Heart left ventricle (tissue), 13 donors: ENCODE results near the gene DPH2.

Source experiments
- CTCF ChIP-seq, 12 donors: fragments of 200-600 bp; sonication (generic) in 4 of 12; IDR thresholded peaks; one replicate each; pipeline versions ENCODE4 v1.5.0 to v1.8.0; 2018 to 2022; ENCODE audit warnings: antibody characterized with exemption in 12 of 12, mild to moderate bottlenecking in 5 of 12
- POLR2A ChIP-seq, 2 donors: fragments of 450-650 bp; IDR thresholded peaks; one replicate each; pipeline ENCODE4 v1.6.1; 2017; ENCODE audit warnings: antibody characterized with exemption in 2 of 2, mild to moderate bottlenecking in 2 of 2, moderate library complexity in 2 of 2
- donor health status: ischemic (EF 13 %, LVEDD 7.1; RV severe dilation, severe dysfunction).
- donor health status: DM: no; HTN: yes; CAD: no.
- donor health status: DM: no; HTN: no; CAD: no.
- donor health status: ischemic (EF 25% LVEDD 6.9; RV normal size, moderate dysfunction).
- donor health status: ischemic (EF 25% LVEDD 5.7; RV mildly dilated, moderate dysfunction).
- donor health status: ischemic (EF 35%, LVEDD 5.7; RV mildly dilated, moderate dysfunction).
- donor health status: nonischemic (EF 11% LVEDD 7.7; RV severe dilation, severe dysfunction).
- donor health status: DM: yes; HTN: yes; CAD: no.
- donor health status: PGD.
- donor health status: ischemic (EF 29% LVEDD 5.4; RV normal size, mild dysfunction).
- donor health status: nonischemic (EF 23%, LVEDD 6.1; RV moderate dilation, normal function).

- TF ChIP-seq CTCF (IDR thresholded peaks at IDR 0.05): no peak
- no peak for TF ChIP-seq POLR2A (IDR thresholded peaks at IDR 0.05)
Measured at GRCh38 chr1:43952731-43953346, 17.0 kb upstream of the DPH2 start.
